Gastrocnemius medialis (tissue), 4 donors: ENCODE data around the gene ERBB3.

ENCODE experiments used
- CTCF ChIP-seq, 5 experiments: fragments of 450-650 bp in 3 of 5; fragments of 200-600 bp in 2 of 5; sonication (generic) in 2 of 5; IDR thresholded peaks in 4 of 5; conservative IDR thresholded peaks in 1 of 5; 1 replicate in 4 of 5; 2 replicates in 1 of 5; pipeline ENCODE4 v1.5.1; 2016 to 2019; ENCODE audit warnings: antibody characterized with exemption in 5 of 5, mild to moderate bottlenecking in 3 of 5, moderate library complexity in 3 of 5
- POLR2A ChIP-seq, 2 donors: fragments of 450-650 bp; IDR thresholded peaks; one replicate each; pipeline ENCODE4 v1.6.1; 2017; ENCODE audit warnings: antibody characterized with exemption in 2 of 2, mild to moderate bottlenecking in 2 of 2, moderate library complexity in 2 of 2

GRCh38 chr12:56129942-56130495 is 50.1 kb downstream of the ERBB3 start:
- TF ChIP-seq CTCF (IDR thresholded peaks at IDR 0.05 in 4 of 5, conservative IDR thresholded peaks at IDR 0.05 in 1 of 5) (no peak), POLR2A (IDR thresholded peaks at IDR 0.05) (peak; percentile 40 to 75)
